Measurements from ENCODE around the gene ITK. TPM values are rescaled to one million over a fixed set of nuclear protein-coding genes. Genes with fewer than 3 reads are reported as not detected.
"Not testable (repeated sequence)": the region's sequence is repeated elsewhere in the genome, so short reads cannot be mapped to it uniquely, and the experiment has no call there.

Gene ITK
- total and polyA plus RNA-seq, 9 donors: 0.35 to 2.1 (median 1.5) TPM

- TF ChIP-seq CTCF (IDR thresholded peaks at IDR 0.05) (no peak), POLR2A (IDR thresholded peaks at IDR 0.05) (no peak), EP300 (IDR thresholded peaks at IDR 0.05) (no peak)
Measured at GRCh38 chr5:157184117-157184670, 3.6 kb downstream of the ITK start.

GRCh38 chr5:157185122-157185521 is 4.5 kb downstream of the ITK start:
- DNase-seq; H3K27ac ChIP-seq; H3K4me1 ChIP-seq (ENCODE audit: insufficient read depth); H3K9me3 ChIP-seq; H3K27me3 ChIP-seq; H3K4me3 ChIP-seq; intact Hi-C loops (cut with DNase I); H3K36me3 ChIP-seq: not testable (repeated sequence)
- WGBS, 3 donors: 86 to 94% (median 90%) methylated on average over 6 of the region's 6 CpGs

More at GRCh38 chr5:157184117-157184670, 3.6 kb downstream of the ITK start:
- Histone ChIP-seq H3K36me3 (no peaks in the 10 kb centered on the region), H3K4me3 (no peak overlapping the region), H3K27ac (no peak overlapping the region), H3K9me3 (no peaks in the 10 kb centered on the region), H3K27me3 (no peaks in the 10 kb centered on the region), H3K4me1 (ENCODE audit: insufficient read depth) (no peaks in the 10 kb centered on the region)
- intact Hi-C loops (cut with DNase I): no loop called here
- no peak for DNase-seq
- 78 to 93% (median 86%) methylated on average over 8 of the region's 8 CpGs for WGBS, 3 donors

- no peaks in the 10 kb centered on the region for H3K36me3 ChIP-seq
- TF ChIP-seq EP300 (IDR thresholded peaks at IDR 0.05) (no peak), POLR2A (IDR thresholded peaks at IDR 0.05) (no peak), CTCF (IDR thresholded peaks at IDR 0.05) (no peak)
- no peak for DNase-seq
- 72 to 87% (median 80%) methylated on average over 12 of the region's 12 CpGs for WGBS, 3 donors
- H3K9me3 ChIP-seq: no peaks in the 10 kb centered on the region
- H3K4me3 ChIP-seq: no peak overlapping the region
- intact Hi-C loops (cut with DNase I): no loop called here
- no peak overlapping the region for H3K27ac ChIP-seq
- H3K4me1 ChIP-seq (ENCODE audit: insufficient read depth): no peaks in the 10 kb centered on the region
- no peaks in the 10 kb centered on the region for H3K27me3 ChIP-seq
Measured at GRCh38 chr5:157186309-157187045, 5.8 kb downstream of the ITK start.

- Histone ChIP-seq H3K36me3 (no peaks in the 10 kb centered on the region), H3K4me1 (ENCODE audit: insufficient read depth) (no peaks in the 10 kb centered on the region), H3K9me3 (peaks cover 0 to 2% of the 10 kb centered on the region in 2 donors), H3K4me3 (no peak overlapping the region), H3K27me3 (no peaks in the 10 kb centered on the region), H3K27ac (no peak overlapping the region)
- TF ChIP-seq CTCF (IDR thresholded peaks at IDR 0.05) (no peak), EP300 (IDR thresholded peaks at IDR 0.05) (no peak), POLR2A (IDR thresholded peaks at IDR 0.05) (no peak)
- intact Hi-C loops (cut with DNase I): no loop called here
- 59 to 70% (median 62%) methylated on average over 5 of the region's 5 CpGs for WGBS, 3 donors
- DNase-seq: no peak
Measured at GRCh38 chr5:157187046-157187754, 6.6 kb downstream of the ITK start.

GRCh38 chr5:157188270-157188669 is 7.6 kb downstream of the ITK start:
- Histone ChIP-seq H3K27me3 (no peaks in the 10 kb centered on the region), H3K27ac (no peak overlapping the region), H3K9me3 (peaks cover 0 to 3% of the 10 kb centered on the region in 2 donors), H3K4me3 (no peak overlapping the region), H3K4me1 (ENCODE audit: insufficient read depth) (no peaks in the 10 kb centered on the region), H3K36me3 (no peaks in the 10 kb centered on the region)
- intact Hi-C loops (cut with DNase I): no loop called here
- TF ChIP-seq CTCF (IDR thresholded peaks at IDR 0.05) (no peak), POLR2A (IDR thresholded peaks at IDR 0.05) (no peak), EP300 (IDR thresholded peaks at IDR 0.05) (no peak)
- no peak for DNase-seq
